NCI-H1105 (cell line): ENCODE results near the gene DIRAS1.
"Not testable (repeated sequence)": the region's sequence is repeated elsewhere in the genome, so short reads cannot be mapped to it uniquely, and the experiment has no call there.

Experiments used
- DNase-seq: peaks from one replicate; lab custom pipeline; 2025; lab: John Stamatoyannopoulos, UW

DIRAS1 gene

DNA sequence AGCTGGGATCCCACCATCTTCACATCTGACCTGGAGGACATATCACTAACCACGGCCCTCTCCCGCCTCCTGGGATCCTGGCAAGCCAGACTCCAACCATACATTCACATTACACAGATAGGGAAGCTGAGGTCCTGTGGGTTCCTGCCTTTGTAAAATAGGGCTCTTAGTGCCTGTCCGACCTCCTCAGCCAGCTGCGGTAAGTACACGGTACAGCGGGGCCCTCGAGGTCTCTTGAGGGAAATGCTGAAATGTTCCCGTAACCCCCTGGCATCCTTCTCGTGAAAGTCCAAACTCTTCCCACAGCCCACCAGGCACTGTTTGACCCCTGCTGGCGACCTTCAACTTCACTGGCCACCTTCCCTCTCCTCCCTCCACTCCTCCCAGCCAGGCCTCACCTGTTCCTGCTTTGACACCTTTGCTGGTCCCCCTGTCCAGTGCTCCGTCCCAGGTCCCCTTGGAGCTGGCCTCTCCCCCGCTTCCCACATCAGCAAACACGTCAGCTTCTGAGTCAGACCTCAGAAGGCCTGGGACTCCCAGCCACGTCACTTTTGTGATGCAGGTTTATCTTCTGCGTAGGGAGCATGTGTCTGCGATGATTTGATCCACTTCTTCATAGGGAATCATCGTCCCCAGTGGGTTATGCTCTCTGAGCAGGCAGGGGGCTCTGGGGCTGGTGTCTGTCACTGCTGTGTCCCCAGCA lies 9.8 kb downstream of the DIRAS1 start:
- DNase-seq, result no peak

DNA sequence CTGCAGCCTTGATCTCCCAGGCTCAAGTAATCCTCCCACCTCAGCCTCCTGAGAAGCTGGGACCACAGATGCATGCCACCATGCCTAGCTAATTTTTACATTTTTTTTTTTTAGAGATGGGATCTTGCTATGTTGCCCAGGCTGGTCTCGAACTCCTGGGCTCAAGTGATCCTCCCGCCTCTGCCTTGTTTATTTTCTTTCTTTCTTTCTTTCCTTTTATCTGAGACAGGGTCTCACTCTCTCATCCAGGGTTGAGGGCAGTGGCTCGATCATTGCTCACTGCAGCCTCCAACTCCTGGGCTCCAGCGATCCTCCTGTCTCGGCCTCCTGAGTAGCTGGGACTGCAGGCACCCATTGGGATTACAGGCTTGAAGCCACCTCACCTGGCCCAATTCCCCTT lies 14.9 kb downstream of the DIRAS1 start:
- DNase-seq, result no peak

DNA sequence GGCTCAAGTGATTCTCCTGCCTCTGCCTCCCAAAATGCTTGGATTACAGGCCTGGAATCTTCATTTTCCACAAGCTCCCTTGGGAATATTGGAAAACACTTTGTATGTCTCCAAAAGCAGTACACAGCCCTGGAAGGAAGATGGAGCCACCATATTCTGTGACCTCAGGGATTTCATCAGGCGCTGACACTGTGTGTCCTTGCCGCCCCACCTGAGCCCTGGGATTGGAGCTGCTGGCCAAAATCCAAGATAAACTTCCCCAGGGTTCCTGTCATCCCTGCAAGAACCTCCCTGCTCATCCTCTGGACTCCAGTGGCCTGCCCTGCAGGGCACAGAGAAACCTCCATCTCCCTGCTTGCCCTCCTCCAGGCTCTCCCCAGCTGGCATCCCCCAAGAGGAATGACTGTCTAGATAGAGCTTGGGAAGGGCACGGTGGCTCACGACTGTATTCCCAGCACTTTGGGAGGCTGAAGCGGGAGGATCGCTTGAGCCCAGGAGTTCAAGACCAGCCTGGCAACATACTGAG lies 17.4 kb downstream of the DIRAS1 start:
- DNase-seq, result no peak

DNA sequence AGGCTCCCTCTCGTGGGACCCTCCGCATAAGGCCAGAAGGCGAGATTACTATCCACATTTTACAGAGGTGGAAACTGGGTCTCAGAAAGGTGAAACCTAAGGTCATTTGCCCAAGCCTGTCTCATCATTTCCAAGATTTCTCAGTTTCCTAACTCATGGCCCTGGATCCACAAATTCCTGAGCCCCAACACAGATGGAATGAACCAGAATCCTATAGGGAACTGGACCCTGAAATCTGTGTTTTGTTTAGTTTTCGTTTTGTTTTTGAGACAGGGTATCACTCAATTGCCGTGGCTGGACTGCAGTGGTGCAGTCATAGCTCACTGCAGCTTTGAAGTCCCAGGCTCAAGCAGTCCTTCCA lies 18.1 kb downstream of the DIRAS1 start:
- DNase-seq, result no peak

DNA sequence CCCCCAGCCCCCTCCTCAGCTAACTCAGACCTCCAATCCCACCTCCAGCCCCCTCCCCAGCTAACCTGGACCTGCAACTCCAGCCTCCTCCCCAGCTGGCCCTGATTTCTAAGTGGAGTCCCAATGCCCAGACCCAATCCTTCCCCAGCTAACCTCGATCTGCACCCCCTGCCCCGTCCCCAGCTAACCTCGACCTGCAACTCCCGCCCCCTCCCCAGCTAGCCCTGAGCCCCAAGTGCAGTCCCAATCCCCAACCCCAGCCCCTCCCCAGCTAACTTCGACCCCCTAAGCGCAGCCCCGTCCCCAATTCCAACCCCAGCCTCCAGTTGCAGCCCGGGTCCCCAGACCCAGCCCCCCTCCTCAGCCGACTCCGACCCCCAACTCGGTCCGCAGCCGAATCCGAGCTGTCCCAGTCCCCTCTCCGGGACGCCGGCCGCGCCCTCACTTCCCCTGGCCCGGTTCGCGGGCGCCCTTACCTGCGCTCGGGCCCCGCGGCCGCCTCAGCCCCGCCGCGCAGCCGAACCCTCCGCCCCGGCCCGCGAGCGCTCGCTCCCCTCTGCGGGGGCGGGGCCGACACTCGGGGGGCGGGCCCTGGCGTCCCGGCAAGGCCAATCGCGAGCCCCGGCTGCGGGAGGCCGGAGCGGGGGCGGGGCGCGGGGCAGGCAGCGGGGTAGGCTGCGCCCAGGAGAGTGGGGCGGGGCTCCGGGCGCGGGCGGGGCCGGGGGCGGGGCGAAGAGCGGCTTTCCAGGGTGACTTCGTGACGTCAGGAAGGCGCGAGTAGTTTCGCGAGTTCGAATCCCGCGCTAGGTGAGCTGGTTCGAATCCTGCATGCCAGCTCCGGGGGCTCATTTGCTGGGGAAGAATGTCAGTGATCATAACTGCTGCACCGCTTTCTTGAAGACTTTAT lies 18.7 kb downstream of the DIRAS1 start, which contains the start of gene GNG7:
TSS of gene GNG7 (minus strand) at position 525 of the 907 bp plus-strand sequence. CDS start 182,006 bp downstream, outside the sequence.
- DNase-seq, result peak; percentile 95

DNA sequence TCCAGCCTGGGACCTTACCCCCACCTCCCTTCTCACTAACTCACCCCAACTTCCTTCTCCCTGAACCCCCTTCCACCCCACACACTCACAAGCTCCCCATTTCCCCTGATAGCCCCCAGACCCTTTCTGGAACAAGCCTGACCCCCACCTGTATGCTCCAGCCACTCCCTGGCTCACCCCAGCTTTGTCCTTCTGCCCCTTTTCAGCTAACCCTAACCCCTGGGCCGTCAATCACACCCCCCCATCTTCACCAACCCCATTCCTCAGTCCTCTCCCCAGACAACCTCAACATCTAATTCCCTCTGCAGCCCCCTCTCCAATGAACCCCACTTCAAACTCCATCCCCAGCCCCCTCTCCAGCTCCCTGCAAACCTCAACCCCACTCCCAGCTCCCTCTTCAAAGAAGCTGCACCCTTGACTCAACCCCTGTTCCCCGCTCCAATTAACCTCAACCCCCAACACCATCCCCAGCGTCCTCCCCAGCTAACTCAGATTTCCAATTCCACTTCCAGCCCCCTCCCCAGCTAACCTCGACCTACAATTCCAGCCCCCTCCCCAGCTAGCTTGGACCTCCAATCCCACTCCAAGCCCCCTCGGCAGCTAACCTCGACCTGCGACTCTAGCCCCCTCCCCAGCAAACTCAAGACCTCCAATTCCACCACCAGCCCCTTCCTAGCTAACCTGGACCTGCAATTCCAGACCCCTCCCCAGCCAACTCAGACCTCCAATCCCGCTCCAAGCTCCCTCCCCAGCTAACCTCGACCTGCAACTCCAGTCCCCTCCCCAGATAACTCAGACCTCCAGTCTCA lies 19.6 kb downstream of the DIRAS1 start:
- DNase-seq, result no peak

DNA sequence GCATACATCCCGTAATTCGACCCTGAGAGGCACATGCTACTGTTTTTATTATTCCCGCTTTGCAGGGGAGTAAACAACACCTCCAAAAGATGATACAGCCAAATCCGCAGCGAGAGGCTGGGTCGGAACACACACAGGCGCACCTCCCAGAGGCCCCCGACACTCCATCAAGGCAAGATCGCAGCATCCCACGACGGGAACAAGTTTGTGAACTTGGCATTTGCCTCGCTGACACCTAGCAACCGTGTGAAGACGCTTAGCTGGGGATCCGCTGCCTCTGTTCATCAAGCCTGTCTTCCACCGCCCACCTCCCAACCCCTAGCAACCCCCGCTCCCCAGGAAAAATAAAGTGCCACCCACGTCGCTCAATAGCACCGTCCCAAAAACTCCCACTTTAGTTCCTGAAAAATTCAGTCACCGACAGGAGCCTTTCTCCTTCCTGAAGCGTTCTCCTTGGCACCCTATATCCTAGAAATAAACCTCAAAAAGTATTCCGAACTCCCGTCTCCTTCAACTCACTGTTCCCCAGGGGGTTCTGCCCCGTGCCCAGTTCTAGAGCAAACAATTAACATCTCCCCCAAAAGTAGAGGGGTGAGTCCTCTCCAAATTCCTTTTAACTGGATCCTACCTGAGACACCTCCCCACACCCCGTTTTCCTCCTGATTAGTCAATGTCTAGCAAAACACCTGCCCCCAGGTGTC lies 20.4 kb downstream of the DIRAS1 start:
- no peak for DNase-seq

DNA sequence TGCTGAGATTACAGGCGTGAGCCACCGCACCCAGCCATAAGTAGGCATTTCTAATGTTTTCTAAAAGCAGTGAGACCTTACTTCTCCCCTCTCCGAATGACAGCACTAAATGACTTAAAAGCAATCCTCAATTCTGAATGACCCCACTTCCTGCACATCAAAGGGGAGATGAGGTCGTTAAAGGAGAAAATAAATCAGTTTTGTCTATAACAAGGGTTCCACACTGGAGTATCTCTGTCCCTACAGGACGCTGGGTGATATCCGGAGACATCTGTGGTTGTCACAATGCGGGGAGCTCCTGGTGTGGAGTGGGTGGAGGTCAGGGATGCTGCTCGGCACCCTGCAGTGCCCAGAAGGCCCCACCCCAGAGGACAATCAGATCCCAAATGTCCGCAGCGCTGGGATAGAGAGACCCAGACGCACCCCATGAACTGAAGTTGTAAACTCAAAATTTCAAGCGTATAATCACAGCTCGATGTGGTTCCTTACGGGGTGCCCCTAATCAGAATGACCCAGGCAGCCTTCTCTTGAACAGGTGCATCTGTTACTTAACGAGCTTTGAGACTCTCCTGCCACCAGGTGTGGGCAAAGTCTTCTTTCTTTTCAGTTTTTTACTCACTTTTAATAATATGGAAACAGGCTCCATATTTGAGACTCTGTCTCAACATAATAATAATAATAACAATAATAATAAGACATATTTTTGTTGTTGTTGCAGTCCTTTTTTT lies 21.6 kb downstream of the DIRAS1 start:
- DNase-seq, result no peak

DNA sequence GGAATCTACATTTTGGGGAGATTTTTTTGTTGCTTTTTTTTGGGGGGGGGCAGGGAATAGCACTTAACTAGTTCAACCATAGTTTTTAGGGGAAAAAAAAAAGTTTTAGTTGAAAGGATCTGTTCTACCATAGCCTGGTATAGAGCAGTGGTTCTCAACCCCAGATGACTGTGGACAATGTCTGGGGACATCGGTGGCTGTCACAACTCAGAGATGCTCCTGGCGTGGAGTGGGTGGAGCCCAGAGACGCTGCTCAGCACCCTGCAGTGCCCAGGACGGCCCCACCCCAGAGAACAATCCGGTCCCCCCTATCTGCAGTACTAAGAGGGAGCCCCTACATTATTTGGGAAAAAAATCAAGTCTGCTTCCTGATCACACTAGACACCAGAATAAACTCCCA lies 27.0 kb downstream of the DIRAS1 start:
- no peak for DNase-seq

DNA sequence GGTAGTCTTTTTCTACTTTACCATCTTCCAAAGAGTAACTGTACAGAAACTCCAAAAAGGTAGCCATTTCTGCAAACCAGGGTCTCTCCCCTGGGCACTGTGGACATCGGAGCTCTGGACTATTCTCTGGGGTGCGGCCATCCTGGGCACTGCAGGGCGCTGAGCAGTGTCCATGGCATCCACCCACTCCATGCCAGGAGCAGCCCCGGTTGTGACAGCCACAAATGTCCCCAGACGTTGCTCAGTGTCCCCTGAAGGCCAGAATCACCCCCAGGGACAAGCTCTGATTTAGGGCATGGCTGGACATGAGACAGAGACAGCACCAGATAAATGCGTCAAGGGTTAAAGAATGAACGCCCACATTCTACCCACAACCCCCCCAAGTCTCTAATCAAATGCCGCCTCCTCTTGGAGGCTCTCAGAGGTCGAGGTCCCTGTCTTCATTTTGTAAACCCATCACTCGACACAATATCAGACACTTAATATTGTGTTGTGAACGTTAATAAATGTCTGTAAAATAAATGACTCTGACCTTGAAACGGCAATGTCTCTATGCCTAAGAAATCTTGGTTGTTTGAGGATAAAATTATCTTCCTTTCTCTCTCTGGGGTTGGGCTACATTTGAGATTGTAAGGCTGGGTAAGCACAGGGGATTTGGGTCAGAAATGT lies 27.5 kb downstream of the DIRAS1 start:
- DNase-seq, result no peak

DNA sequence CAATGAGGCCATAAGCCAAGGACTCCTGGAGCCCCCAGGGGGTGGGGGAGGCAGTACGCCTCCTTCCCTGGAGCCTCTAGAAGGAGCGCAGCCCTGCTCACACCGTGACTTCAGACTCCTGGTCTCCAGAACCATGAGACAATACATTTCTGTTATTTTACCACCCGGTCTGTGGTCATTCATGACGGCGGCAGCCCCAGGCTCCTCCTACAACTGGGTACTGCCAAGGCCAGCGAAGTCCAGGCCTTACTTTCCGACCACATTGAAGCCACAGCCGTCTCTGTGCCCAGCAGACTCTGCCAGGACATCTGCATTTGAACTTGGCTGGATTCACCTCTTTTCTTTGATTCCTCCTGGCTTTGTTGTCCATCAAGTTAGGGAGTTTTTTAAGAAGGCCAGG lies 29.2 kb downstream of the DIRAS1 start:
- no peak for DNase-seq

DNA sequence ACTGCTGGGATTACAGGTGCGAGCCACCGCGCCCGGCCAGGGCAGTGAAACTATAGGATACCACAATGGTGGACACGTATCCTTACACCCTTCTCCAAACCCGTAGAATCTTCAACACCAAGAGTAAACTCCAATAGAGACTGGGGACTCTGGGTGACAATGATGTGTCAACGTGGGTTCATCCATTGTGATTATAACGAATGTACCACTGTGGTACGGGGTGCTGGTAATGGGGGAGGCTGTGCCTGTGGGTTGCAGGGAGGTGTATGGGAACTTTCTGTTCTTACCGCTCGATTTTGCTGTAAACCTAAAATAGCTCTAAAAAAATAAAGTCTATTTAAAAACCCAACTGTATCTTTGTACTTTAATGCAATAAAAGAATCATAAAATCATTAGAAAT lies 30.3 kb downstream of the DIRAS1 start:
- DNase-seq, result no peak

DNA sequence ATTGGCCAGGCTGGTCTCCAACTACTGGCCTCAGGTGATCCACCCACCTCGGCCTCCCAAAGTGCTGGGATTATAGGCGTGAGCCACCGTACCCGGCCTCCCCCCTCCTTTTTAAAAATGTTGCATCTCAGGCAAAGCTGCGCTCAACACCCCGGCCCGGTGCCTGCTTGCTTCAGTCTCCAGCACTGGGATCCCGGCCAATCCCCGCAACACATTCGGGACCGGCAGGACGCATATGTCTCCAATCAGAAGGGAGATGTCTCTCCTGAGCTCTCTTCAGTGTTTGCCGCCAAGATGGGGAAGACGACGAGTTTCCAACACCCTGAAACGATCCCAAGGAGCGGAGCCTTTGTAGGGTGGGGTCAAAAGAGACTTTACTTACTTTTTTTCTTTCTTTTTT lies 34.8 kb downstream of the DIRAS1 start:
- DNase-seq, result no peak

DNA sequence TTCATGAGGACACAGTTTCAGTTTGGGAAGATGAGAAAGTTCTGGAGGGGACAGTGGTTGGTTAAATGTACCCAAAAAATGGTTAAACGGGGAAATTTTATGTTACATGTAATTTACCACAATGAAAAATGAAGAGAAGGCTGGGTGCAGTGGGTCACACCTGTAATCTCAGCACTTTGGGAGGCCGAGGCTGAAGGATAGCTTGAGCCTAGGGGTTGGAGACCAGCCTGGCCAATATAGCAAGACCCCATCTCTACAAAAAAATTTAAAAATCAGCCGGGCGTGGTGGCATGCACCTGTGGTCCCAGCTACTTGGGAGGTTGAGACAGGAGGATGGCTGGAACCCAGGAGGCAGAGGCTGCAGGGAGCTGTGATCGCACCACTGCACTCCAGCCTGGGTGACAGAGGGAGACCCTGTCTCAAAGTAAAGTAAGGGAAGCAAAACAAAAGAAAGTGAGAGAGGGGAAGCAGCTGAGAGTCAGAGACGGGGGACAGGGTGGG lies 35.9 kb downstream of the DIRAS1 start:
- no peak for DNase-seq

DNA sequence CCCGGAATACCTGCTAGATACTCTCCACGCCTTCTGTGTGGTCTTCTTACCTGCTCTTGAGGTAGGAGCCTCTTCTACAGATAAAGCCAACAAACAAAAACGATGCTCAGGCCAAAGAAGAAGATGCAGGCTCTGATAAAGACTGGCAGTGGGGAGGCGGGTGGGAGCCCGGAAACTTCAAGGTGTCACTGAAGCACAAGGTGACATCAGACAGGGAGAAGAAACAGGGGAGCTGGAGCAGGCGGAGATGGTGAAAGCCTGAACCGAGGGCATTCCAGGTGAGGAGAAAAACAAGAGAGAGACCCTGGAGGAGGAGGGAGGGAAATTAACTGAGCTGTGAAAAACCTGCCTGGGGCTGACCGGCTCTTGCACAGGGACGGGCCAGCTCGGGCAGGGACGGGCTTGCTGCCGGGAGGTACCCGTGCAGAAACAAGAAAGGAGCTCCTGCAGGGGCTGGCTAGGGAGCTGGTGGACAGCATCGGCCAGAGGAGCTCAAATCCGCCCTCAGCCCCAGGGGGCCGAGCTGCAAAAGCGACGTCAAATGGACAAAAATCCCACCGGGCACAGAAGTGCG lies 37.7 kb downstream of the DIRAS1 start:
- DNase-seq, result no peak

DNA sequence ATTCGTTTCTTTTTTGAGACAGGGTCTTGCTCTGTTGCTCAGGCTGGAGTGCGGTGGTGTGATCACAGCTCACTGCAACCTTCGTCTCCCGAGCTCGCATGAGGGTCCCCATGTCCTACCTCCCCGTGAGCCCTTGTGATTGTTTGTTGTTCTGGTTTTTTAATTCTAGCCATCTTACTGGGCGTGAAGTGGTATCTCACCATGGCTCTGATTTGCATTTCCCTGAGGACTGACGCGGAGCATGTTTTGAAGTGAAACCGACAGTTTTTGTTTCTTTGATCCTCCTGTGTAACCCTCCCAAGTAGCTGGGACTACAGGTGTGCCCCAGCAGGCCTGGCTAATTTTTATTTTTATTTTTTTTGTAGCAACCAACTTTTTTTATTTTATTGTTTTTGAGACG lies 40.4 kb downstream of the DIRAS1 start:
- no peak for DNase-seq

DNA sequence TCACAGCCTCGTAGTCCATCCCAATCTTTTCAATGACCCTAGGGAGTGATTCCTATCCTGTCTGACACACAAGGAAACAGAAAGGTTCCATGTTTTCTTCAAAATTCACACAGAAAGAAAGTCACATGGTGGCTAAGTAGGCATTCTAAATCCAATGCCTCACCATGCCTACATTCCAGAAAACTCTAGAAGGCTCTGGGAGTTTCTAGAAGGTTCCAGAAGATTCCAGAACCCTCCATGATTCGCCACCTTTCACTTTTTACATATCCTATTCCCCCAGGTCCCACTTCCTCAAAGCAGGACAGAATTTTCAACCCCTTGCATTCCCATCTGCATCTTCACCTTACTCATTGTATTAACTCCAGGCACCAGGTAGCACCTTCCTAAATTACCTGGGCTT lies 41.7 kb downstream of the DIRAS1 start:
- DNase-seq, result no peak

DNA sequence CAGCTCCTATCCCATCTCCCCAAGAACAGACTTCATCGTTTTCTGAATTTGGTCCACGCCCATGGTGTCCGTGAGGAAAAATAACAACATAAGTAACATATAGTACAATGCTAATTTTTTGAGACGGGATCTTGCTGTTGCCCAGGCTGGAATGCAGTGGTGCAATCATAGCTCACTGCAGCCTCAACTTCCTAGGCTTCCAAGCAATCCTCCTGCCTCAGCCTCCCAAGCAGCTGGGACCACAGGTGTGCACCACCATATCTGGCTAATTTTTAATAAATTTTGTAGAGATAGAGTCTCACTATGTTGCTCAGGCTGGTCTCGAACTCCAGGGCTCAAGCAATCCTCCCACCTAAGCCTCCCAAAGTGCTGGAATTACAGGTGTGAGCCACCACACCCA lies 42.2 kb downstream of the DIRAS1 start:
- DNase-seq, result not testable (repeated sequence)

DNA sequence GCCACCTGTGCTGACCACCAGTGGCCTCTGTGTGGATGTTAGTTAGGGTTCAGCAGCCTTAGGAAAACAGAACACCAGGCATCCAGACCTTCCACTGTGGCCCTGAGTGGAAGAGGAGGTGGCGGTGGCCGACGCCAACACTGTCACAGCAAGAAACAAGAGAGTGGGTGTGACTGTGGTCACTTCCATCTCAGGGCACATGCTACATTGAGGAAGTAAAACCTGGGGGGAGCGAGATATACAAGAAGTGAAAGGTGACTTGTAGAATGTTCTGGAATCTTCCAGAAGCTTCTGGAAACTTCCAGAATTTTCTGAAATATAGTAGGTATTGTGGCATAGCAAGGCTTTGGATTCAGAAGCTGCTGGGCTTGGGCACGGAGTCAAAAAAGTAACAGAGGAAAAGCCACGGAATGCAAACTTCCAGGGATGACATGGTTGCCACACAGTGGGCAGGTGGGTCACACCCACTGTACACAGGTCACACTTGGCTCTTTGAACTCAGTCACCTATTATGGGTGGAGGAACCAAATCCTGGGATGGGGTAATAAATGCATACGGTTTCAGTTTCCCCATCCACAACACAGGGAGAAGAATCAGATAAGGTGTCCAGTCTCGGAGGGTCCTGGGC lies 43.0 kb downstream of the DIRAS1 start:
- no peak for DNase-seq
